HG03469 (cell line): ENCODE measurements around the gene ZNG1A.
"Not testable (repeated sequence)": the region's sequence is repeated elsewhere in the genome, so short reads cannot be mapped to it uniquely, and the experiment has no call there.

Source experiments
- ATAC-seq: cut with Tn5 transposase; IDR thresholded peaks from one replicate; pipeline ENCODE4 v1.9.1; 2021; ENCODE audit warnings: mild to moderate bottlenecking, moderate library complexity, moderate number of reproducible peaks; ENCODE audit not compliant: unreplicated experiment

ZNG1A gene

DNA sequence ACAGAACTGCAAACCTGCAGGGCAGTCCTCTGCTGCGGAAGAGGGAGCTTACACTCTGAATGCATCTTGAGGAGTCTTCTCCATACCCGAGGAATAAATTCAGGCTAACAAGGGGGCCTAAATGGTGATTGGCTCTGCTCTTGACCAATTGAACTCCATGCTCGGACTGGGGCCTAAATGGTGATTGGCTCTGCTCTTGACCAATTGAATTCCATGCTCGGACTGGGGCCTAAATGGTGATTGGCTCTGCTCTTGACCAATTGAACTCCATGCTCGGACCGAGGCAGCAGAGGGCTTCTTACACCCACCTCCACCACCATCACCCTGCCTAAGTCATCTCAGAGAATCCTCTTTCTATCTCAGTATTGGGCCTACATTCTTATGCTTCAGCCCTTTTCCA is 79.0 kb downstream of the ZNG1A start:
- ATAC-seq: not testable (repeated sequence)

DNA sequence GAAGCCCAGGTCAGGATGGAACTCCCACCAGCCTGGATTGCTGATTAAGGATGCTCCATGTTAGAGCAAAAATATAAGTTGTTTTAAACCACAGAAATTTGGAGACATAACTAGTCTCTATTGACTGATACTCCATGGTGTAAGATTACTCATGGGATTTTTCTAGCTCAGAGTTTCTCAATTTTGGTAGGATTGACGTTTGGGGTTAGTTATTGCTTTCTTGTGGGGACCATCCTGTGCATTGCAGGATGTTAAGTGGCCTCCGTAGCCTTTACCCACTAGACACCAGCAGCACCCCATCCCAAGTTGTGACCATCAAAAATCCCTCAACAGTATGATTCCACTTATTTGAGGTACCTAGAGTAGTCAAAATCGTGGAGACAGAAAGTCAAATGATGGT is 80.1 kb downstream of the ZNG1A start:
- ATAC-seq: not testable (repeated sequence)

DNA sequence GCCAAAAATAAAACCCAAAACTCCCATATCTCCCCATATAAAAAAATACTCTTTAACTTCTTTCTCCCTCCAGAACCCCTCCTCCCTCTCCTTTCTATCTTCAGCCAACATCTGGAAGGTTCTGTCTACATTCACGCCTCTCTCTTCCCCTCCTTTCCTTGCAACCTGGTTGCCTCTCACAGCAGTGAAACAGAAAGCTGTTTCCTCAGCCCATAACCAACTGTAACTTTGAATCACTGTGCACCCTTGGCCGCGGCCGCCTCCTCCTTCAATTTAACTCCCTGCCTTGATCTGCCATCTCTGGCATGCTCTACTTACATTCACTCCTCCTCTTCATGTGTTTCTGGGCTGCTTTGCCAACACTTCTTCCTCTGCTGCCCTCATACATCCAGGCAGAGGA is 83.9 kb downstream of the ZNG1A start:
- not testable (repeated sequence) for ATAC-seq

DNA sequence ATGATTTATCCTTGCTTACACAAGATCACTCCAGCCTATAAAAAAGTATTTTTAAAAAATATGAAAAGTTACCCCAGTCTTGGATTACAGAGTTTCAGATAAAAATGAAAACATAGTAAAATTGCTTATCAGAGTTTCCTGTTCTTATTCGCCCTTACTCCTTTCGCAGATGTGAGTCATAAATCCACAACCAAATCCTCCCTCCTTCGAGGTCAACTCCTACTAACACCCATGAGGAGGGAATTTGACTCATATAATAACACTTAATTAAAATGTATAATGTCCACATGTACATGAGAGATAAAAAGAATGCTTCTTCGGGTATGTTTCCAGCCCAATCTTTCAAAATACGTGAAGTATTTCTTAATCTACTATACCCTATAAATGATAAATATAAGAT is 84.5 kb downstream of the ZNG1A start:
- ATAC-seq: not testable (repeated sequence)

DNA sequence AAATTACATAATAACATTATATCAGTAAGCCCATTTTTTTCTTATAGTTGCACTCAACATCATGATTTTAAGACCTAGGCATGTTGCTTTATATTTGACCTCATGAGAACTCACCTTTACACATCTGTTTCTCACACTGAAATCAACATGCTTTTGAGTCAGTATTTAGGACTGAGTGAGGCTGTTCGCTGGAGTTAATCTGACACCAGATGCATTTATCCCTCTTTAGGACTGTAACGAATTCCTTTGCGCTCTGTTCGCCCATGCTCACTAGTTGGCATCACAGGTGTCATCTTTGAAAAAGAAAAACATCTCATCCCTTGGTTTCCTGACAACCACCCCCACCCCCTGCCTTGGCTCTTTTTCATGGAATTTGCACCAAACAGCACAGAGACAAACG is 84.9 kb downstream of the ZNG1A start:
- ATAC-seq: not testable (repeated sequence)

DNA sequence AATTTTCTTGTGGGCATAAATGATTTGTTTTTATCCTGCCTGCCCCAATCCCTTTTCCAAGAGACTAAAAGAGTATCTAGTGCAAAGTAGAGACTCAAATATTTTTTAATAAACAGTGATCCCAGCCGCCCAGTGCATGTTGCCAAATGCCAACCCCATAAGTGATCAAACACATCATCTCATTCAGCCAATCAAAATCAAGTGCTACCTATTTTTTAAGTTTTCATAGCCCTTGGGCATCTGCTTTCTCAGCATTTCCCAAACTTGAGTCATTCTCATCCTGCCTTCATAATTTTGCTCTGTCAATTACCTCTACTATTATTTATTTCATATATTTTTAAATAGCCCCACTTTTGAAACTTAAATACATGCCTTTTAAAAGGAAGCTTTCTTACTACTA is 88.0 kb downstream of the ZNG1A start:
- ATAC-seq: not testable (repeated sequence)

DNA sequence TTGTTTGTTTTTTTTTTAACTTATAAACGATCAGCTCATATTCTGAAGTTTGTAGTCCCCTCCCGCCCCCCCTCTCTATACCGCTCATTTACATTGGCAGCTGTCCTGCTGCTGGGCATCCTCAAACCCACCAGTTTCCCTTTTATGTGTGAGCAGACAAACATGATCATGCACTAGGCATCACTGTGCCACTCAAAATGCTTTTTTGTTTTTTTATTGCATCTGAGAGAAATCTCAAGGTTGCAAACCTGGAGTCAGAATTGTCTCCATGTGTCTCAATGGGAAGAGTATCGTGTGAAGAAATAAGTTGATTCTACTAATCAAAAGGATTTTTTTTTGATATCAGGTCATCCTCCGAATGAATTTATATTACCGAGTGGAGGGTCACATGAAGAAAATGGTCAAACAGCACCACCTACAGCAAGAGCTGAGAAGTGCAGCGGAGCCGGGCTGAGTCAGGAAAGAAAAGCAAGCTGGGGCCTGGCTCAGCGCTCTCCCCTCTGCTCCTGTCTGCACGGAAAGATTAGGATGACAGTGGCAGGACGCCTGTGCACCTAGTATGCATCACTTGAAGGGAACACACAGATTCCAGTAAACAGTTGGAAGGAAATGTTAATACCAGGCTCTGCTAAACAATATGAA is 90.3 kb downstream of the ZNG1A start:
- ATAC-seq: not testable (repeated sequence)

DNA sequence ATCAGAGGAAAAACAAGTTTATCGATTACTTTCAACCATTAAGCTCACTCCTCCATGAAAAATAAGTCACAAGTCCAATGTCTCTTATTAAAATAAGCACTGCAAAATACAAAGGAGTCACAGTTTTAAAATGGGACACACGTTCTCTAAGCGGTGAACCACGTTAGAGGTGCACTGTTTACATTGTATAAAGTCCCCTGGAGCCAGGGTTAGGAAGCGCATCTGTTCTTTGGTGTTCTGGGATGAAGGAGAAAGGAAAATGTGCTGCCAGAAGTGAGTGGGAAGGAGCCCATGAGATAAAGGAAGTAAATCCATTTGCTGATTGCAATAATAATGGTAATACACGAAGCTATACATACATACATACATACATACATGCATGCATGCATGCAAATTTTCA is 91.0 kb downstream of the ZNG1A start:
- not testable (repeated sequence) for ATAC-seq

DNA sequence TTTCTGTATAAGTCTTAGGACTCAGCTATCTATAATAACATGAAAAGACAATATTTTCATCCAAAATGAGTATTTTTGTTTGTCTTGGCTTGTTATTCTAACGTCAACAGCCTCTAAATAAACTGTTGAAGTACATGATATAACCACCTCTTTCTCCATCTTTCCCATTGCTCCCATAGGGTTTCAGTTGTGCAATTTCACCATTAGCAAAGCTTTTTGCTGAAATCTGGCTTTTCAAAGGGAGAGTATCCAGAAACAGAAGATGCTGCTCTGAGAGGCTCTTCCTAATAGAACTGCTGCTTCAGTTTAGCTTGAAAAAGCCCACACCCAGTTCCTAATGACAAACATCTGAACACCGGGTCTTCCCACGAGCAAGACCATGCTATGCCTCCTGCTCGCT is 91.8 kb downstream of the ZNG1A start:
- not testable (repeated sequence) for ATAC-seq

DNA sequence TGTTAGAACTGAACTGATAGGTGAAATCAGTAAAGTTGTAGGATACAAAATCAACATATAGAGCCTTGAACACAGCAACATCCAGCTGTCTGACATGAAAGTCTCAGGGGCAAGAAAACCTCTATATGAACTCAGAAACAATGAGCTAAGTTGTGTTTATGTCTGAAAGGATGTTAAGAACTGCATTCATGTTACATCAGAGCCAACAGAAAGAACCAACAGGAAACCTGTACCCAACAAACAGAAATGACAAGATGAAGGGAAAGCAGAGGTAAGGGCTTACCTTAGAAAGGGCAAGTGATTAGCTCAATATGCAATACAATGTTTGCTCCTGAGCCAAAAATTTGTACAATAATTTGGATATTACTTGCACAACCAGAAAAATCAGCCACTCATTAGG is 92.2 kb downstream of the ZNG1A start:
- not testable (repeated sequence) for ATAC-seq

DNA sequence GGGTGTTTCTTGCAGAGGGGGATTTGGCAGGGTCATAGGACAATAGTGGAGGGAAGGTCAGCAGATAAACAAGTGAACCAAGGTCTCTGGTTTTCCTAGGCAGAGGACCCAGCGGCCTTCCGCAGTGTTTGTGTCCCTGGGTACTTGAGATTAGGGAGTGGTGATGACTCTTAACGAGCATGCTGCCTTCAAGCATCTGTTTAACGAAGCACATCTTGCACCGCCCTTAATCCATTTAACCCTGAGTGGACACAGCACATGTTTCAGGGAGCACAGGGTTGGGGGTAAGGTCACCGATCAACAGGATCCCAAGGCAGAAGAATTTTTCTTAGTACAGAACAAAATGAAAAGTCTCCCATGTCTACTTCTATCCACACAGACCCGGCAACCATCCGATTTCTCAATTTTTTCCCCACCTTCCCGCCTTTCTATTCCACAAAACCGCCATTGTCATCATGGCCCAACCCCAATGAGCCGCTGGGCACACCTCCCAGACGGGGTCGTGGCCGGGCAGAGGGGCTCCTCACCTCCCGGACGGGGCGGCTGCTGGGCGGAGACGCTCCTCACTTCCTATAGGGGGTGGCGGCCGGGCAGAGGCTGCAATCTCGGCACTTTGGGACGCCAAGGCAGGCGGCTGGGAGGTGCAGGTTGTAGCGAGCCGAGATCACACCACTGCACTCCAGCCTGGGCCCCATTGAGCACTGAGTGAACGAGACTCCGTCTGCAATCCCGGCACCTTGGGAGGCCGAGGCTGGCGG is 95.7 kb downstream of the ZNG1A start:
- not testable (repeated sequence) for ATAC-seq

DNA sequence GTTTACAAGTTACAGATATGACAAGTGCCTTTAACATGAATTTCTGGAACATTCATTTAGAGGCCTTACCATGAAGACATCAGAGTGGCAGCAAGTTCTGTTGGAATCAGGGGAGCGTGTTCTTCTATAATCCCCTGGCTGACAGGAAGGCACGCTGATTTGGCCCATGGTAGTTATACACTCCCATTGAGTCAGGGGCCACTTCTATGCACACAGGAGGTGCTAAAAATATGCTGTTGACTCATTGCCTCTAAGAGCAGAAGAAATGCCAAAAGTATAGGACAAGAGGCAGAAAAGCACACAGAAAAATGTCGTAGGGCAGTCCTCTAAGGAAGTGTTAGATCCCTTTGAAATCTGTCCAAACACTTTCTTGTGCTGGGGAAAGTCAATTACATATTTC is 100.5 kb downstream of the ZNG1A start:
- ATAC-seq: not testable (repeated sequence)

DNA sequence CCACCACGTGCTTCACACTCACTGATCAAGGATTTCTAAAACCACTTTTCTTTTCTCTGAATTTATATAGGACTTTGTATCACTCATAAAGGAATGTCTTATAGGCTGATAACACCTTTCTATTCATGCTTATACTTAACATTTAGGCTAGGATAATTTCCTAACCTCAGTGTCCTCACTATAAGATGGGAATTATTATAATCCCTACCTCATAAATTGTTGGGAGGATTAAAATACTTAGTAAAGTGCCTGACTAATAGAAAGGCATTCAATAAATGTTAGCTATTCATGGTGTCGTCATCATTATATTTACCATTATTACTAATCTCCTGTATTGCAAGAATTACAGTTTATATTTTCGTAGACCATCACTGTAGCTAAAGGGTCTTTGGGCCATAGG is 102.5 kb downstream of the ZNG1A start:
- ATAC-seq: not testable (repeated sequence)

DNA sequence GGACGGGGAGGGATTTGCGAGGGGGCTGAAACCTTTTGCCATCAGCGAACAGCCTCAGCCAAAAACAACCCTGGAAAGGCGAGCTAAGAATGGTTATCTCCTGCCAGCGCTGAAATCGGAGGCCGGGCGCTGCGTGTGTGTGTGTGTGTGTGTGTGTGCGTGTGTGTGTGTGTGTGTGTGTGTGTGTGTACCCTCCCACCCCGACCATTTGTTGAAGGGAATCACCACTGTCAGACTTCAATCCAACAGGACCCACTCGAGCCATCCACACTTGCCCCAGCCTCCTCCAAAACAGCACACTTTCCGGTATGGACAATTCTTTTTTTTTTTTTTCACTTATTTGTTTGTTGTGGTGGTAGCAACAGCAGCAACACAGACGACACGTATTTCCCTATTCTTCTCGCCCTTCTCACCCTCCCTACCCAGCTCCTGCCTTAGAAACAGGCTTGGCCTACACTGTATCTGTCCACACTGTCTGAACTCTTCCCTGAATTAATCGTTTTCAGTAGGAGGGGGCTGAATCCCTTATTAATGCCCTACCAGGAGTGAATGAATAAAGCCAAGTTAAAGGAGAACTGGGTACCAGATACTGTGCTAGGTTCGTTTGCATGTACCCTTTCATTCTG is 104.8 kb downstream of the ZNG1A start:
- ATAC-seq: not testable (repeated sequence)

DNA sequence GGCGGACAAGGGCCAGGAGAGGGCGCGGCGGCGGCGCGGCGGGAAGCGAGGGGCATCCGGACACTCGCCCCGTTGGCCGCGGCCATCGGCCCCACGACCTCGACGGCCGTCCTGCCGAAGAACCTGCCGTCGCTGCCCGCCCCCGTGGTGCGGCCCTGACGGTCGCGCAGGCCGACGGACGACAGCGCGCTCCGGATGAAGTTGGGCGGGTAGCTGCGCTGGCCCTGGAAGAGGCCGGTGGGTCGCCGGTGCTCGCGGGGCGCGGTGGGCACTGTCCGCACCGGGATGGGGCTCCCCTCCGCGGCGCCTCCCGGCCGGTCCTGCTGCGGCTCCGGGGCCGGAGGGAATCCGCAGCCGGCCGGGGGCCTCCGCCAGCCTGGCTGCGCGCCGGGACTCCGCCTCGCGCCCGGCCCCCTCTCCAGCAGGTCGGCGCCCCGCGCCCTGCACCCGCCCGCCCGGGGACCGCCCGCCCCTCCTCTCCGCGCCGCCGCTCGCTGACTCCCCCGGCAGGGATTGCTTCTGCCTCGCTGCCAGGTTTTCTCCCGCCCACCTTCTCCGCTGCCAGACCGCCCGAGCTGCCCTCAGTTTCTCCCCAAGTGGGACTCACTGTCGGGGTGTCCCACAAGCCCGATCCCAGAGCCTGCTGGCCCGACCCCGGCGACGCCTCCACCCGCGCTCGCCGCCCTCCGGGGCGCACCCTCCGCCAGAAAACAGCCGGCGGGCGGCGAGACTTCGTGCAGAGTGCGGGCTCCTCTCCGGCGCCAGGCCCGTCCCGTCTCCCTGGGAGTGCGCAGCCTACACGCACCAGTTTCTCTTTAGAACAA is 105.6 kb downstream of the ZNG1A start:
- ATAC-seq: not testable (repeated sequence)
